HG02852 (cell line): ENCODE results near the gene SAMD13.

ENCODE experiments used
- ATAC-seq: cut with Tn5 transposase; IDR thresholded peaks from one replicate; pipeline ENCODE4 v1.9.1; 2021; ENCODE audit warnings: mild to moderate bottlenecking, moderate library complexity; ENCODE audit not compliant: unreplicated experiment

SAMD13 gene

GRCh38 chr1:84339503-84339902 lies 38.0 kb downstream of the SAMD13 start:
- no peak for ATAC-seq

- ATAC-seq, result no peak
Measured at GRCh38 chr1:84344286-84344685, 42.8 kb downstream of the SAMD13 start.

GRCh38 chr1:84345220-84345619 lies 43.7 kb downstream of the SAMD13 start:
- ATAC-seq, result no peak

- no peak for ATAC-seq
Measured at GRCh38 chr1:84347271-84347931, 45.9 kb downstream of the SAMD13 start.

DNA sequence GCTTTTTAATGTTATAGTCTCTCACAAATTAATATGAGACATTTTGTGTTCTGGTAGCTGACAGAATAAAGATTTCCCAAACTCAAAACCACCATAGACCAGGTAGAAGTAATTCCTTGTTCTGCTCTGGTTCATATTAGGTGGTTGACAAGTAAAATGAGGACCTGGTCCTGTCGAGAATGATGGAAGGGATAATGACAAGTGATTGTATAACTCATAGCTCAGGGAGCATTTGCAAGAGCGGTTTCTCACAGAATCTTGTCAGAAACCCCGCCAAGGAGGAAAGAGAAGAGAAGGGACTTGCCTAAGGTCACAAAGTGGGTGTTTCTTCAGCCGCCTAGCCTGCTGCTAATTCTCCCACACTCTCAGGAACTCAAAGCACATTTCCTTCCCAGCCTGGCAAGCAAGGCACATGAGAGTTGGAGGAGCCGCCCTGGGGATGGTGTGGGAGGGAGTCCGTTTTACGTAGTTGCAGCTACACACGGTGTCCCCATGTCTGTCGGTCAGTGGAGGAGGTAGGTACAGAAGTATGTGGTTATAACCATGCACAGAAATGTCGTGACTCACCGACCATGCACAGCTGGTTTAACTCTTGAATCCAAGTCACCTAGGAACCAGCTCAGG lies 46.5 kb downstream of the SAMD13 start:
- ATAC-seq, result no peak

DNA sequence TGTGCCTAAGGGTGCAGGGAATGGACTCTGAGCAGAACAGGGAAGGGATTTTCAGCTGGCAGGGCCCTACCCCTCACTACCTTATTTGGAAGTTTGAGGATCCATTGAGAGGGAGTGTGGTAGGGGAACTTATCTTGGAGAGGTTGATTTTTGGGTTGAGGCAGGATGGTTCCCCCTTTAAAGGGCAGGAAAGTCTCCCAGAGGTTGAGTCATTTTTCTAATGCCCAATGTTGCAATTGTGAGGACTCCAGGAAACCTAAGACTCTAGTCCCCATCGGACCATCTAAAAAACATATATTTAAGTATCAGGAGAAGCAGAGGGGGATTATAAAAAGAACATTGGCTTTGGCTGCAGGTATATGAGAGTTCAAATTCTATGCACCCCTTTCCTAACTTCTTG lies 47.3 kb downstream of the SAMD13 start:
- ATAC-seq, result no peak

GRCh38 chr1:84350104-84350503 lies 48.6 kb downstream of the SAMD13 start:
- ATAC-seq, result no peak

DNA sequence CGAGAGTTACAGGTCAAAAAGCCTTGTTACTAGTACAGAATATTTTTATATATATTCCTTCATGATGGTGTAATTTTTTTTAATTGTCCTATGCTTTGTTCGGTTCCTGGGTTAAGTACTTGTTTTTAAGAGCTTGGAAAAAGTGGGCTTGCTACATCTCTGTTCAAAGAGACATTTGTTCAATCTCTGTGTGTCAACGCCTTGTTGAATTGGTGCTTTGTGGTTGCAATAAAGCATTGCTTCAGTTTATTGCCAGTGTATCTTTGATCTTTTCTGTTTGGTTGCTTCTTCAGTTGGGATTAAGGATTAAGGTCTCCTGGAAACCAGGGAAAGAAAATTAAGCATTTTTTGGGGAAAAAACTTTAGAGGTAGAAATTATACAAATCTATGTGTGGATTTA lies 49.0 kb downstream of the SAMD13 start:
- ATAC-seq, result no peak

GRCh38 chr1:84352298-84353106 lies 51.0 kb downstream of the SAMD13 start:
- ATAC-seq, result no peak

DNA sequence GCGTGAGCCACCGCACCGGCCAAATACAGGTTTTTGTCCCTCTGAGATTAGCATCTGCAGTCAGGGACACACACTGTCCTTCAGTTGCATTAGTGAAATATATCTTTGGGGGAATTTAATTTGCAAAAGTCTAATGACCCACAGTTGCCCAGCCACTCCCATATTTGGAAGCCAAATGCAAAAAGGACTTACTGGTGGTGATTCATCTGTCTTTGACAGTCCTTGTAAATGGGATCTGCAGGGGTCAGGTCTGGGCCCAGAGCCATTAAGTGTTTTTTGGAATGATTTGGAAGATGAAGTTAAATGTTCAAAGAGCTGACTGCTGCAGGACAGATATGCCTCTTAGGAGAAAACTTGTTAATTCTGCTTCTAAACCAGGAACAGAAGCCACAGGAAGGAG lies 52.2 kb downstream of the SAMD13 start:
- no peak for ATAC-seq

DNA sequence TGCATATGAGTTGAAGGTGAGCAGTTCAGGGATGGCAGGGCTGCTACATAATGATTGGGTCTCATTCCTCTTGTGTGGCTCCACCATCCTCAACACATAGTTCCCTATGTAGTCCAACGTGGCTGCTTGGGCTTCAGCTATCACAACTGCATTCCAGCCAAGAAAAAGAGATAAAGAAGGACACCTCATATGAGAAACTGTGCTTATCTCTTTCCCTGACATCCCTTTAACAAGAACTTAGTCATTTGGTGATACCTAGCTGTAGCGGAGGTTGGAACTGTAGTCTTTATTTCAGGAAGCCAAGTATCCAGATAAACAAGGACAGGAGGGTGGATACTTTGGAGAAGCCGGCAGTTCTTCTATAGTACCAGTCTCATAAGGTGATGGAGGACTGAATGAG lies 54.0 kb downstream of the SAMD13 start:
- ATAC-seq, result no peak

DNA sequence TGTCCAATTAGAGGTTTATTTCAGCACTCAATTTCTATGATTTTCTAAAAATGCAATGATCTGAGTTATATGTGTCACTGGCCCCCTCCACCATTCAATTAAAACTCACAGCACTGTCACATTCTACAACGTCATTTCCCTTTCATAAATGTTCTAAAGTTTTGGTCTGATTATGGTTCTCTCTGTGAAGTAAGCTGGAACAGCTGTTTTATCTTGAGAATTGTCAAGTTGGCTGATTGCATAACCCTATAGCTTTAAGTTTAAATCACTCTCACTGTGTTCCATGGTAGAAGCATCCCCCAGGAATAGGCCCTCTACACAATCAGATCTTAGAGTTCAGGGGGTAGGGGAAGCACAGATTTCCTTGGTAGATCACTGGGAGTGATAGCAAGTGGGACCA lies 55.4 kb downstream of the SAMD13 start:
- ATAC-seq, result no peak

DNA sequence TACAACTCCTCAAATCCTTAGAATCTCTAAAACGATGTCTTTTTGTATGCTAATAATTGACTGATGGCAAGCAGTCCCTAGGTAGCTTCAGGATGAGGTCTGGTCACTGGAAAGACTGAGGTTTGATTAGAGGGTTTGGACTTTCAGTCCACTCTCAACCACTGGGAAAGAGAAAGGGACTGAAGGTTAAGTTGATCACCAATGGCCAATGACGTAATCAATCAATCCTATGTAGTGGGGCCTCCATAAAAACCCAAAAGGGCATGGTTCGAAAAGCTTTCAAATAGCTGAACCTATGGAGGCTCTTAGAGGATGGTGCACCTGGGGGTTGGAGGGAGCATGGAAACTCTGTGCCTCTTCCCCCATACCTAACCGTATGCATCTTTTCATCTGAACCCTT lies 57.2 kb downstream of the SAMD13 start:
- no peak for ATAC-seq

- ATAC-seq, result no peak
Measured at GRCh38 chr1:84360316-84360715, 58.8 kb downstream of the SAMD13 start.

DNA sequence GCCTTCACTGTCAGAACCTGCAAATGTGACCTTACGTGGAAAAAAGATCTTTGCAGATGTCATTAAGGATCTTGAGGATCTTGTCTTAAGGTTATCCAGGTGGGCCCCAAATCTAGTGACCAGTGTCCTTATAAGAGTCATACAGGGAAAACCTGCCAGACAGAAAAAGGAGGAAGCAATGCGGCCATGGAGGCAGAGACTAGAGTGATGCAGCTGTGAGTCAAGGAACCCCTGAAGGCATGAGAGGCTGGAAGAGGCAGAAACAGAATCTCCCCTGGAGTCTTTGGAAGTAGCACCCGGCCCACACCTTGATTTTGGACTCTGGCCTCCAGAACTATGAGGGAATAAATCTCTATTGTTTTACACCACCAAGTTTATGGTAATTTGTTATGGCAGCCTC lies 60.3 kb downstream of the SAMD13 start:
- ATAC-seq, result no peak

- no peak for ATAC-seq
Measured at GRCh38 chr1:84363019-84363418, 61.5 kb downstream of the SAMD13 start.

DNA sequence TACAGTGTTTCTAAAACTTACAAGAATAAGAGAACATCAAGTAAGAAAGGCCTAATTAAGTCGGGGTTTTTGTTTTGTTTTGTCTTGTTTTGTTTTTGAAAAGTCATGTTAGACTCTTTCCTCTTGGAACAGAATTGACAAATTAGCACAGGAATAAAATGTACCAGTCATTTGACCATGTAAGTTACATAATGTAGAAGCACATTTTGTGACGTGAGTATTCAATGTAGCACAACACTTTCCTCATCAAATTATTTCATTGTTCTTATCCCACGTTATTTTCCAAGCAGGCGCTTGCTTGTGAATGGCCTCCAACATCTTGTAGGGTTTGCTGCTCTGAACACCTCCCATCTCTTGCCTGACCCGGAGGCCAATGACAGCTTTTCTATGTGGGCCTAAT lies 62.1 kb downstream of the SAMD13 start:
- no peak for ATAC-seq

DNA sequence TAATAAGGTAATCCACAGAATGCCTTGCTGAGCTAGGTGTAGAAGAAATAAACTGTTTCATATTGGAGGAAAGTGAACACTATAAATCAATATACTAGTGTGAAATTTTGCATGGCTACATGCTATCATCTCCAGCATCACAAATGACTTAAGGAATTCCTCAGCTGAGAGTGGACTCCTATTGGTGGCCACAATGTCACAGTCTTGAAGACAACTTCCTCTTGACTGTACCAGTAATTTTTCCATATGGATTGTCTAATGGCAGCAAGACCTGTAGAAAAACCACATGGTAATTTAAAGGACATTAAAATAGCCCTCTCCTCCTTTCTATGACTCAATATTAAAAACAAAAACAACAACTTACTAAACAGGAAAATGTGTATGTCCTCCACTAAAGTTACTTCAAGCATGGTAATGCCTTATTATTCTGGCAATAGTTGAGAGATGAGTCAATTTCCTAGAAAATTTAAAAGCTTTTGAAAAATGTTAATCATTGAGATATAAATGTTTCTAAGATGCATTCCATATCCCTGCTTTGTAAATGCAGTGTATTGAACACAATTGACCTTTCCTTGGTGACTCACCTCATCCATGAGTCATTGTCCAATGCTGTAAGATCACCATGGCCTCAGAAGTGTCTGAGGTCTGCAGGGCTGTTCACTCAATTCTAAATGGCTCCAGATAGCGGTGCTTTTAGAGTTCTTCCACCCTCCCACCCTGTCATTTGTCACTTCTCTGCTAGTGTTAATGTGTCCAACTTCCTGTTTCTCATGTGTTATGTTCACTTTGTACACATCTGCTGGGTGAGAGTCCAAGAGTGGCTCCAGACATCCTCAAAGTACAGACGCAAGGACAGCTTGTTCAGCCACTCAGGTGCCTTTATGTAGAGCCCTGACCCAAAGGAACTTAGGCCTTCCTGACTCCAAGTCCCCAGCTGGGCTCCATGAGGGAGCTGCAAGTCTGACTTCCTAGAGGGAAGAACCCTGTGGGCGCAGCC lies 64.0 kb downstream of the SAMD13 start:
- ATAC-seq, result no peak

DNA sequence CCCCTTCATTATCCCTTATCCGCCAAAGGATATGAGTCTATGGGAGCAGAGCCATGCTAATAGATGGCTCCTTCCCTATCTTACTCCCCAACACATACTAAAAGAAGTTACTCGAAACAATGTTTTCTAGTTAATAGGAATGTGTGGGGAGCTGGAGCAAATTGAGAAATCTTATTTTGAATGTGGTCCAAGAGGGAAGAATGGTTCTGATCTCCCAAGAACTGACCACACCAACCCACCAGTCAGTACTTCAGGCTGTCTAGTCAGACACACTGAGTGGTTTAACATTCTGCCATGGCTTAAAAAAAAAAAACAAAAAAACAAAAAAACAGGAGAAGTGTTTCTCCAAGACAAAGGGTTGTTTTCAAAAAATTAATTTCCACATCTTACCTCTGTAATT lies 65.3 kb downstream of the SAMD13 start:
- no peak for ATAC-seq

DNA sequence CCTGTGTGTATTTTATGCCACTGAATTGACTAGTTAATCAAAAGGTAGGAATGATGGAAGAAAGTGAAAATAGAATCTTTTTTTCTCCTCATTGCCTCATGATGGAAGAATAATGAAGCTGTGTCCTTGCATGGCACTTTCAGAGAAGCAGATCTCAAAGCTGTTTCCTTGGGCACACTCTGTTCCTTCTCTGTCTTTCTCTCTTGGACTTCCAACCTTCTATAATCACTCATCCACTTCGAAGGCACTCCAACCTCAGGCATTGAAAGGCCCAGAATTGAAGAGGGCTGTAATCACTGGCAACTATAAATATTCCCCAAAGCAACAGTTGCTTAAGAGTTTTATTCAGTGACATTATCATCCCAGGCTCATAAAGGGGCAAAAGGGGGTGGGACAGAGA lies 65.7 kb downstream of the SAMD13 start:
- ATAC-seq, result no peak

DNA sequence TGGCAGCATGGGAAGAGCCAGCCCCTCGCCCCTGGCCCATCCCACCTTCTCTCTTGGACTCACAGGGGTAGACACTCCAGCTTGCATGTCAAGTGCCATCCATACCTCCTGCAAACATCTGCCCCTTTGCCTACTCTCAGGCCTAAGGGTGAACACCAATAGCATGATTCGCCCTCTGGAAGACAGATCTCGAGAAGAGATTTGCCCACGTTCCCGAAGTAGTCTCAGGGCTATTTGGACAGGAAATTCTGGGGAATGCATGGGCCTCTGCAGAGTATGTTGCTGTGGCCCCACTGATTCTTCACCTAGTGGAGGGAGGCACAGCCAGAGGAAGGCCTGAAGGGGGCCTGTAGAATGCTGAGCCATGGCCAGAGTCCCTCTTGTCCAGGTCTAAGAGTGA lies 66.9 kb downstream of the SAMD13 start:
- ATAC-seq, result no peak
